Colonic mucosa (tissue), 4 donors: ENCODE data around the gene GBA2. TPM values are rescaled to one million over a fixed set of nuclear protein-coding genes. Genes with fewer than 3 reads are reported as not detected.

Experiments
- DNase-seq: peaks from one replicate; pipeline ENCODE4 v3.0.0-alpha.2; 2020
- H3K27ac ChIP-seq: fragments of 200-600 bp; one replicate; pipeline ENCODE4 v1.8.0; 2021
- H3K27me3 ChIP-seq: fragments of 200-600 bp; one replicate; pipeline ENCODE4 v1.8.0; 2021
- H3K36me3 ChIP-seq: fragments of 200-600 bp; one replicate; pipeline ENCODE4 v1.8.0; 2021
- H3K4me1 ChIP-seq: fragments of 200-600 bp; one replicate; pipeline ENCODE4 v1.8.0; 2021; ENCODE audit warnings: mild to moderate bottlenecking
- H3K4me3 ChIP-seq: fragments of 200-600 bp; one replicate; pipeline ENCODE4 v1.8.0; 2021
- H3K9ac ChIP-seq, 2 donors: one replicate each; pipeline ENCODE4 v1.7.0; 2013; ENCODE audit warnings: control low read depth in 2 of 2, low read depth in 2 of 2, low read length in 2 of 2
- H3K9me3 ChIP-seq: fragments of 200-600 bp; one replicate; pipeline ENCODE4 v1.8.0; 2021
- intact Hi-C: fragments of 100-400 bp; cut with DNase I; formaldehyde crosslinking; loops from one replicate; pipeline ENCODE4 v1.14.1; 2022
- total RNA-seq, 2 donors: library from RNA; stranded (reverse); fragmentation: NEBNext Ultra II Directional in 1 of 2; extraction: Animal tissue kit (Norgen Biotek cat#: 25700) in 1 of 2; gene quantifications; one replicate each; pipeline ENCODE4 v1.2.1, GENCODE V29; 2021
- TF ChIP-seq, protein P1 (sequence below): fragments of 200-600 bp; IDR thresholded peaks from one replicate; pipeline ENCODE4 v1.8.0; 2022; ENCODE audit warnings: antibody characterized with exemption, mild to moderate bottlenecking
- donor health status: healthy.
- donor health status: DM: no; HTN: no; CAD: no.
- donor health status: DM: no; HTN: no; CAD: no.

Gene GBA2
- total RNA-seq, 2 donors from 2014 or later, result 127 to 157 TPM

- H3K4me1 ChIP-seq, result no peaks in the 10 kb centered on the region
- TF ChIP-seq, protein P1, sequence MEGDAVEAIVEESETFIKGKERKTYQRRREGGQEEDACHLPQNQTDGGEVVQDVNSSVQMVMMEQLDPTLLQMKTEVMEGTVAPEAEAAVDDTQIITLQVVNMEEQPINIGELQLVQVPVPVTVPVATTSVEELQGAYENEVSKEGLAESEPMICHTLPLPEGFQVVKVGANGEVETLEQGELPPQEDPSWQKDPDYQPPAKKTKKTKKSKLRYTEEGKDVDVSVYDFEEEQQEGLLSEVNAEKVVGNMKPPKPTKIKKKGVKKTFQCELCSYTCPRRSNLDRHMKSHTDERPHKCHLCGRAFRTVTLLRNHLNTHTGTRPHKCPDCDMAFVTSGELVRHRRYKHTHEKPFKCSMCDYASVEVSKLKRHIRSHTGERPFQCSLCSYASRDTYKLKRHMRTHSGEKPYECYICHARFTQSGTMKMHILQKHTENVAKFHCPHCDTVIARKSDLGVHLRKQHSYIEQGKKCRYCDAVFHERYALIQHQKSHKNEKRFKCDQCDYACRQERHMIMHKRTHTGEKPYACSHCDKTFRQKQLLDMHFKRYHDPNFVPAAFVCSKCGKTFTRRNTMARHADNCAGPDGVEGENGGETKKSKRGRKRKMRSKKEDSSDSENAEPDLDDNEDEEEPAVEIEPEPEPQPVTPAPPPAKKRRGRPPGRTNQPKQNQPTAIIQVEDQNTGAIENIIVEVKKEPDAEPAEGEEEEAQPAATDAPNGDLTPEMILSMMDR, result no peak
- no peak overlapping the region for H3K27ac ChIP-seq
- peaks cover 54% of the 10 kb centered on the region for H3K36me3 ChIP-seq
- no peaks in the 10 kb centered on the region for H3K9me3 ChIP-seq
- no peak overlapping the region for H3K4me3 ChIP-seq
- no peak overlapping the region for H3K9ac ChIP-seq
- DNase-seq, result no peak
- intact Hi-C loops, result no loop called here
- no peaks in the 10 kb centered on the region for H3K27me3 ChIP-seq
Observed at GRCh38 chr9:35712762-35713400, 36.1 kb downstream of the GBA2 start.

DNA sequence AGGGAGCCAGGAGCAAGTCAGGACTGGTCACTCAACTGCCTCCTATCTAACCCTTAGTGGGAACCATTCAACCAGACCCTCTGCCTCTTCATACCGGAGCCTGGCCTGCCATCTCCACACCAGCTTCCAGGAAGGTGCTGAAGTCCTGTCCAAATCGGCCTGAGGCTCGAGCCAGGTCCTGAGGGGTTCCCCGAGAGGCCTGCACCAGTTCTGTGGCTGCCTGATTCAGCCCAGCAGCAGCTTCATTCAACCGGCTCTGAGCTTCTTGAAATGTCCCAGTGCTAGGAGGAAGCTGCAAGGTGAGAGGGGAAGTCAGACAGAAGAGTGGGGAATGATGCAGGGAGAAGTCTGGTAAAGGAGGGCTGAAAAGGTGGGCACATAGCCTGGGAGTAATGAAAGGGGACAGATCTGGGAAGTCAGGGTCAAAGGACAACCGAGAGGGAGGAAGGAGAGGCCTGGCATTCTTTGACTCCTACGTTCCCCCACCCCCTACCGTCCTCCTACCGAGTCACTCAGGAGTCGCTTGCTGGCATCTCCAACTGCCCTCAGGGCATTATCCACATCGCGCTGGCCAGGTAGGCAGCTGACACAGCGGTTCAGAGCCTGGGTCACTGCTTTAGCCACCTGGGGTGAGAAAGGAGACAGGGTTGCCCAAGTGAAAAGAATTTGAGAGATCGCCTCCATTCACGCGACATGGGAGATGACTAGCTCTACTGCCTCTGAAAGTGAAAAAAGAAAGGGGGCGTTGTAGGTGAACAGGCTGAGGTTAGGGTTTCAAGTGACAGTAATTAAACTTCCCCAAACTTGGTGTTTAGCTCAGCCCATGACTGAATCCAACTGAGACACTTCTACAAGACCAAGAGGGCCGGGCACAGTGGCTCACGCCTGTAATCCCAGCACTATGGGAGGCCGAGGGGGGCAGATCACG, 37.3 kb downstream of the GBA2 start:
- no peaks in the 10 kb centered on the region for H3K9me3 ChIP-seq
- TF ChIP-seq, protein P1, result no peak
- intact Hi-C loops, result no loop called here
- DNase-seq, result no peak
- no peak overlapping the region for H3K9ac ChIP-seq
- H3K36me3 ChIP-seq, result peaks cover 56% of the 10 kb centered on the region
- no peak overlapping the region for H3K27ac ChIP-seq
- H3K27me3 ChIP-seq, result no peaks in the 10 kb centered on the region
- no peak overlapping the region for H3K4me3 ChIP-seq
- no peaks in the 10 kb centered on the region for H3K4me1 ChIP-seq

GRCh38 chr9:35710818-35711500, 38.1 kb downstream of the GBA2 start:
- no peak overlapping the region for H3K4me3 ChIP-seq
- DNase-seq, result no peak
- no peaks in the 10 kb centered on the region for H3K9me3 ChIP-seq
- no peaks in the 10 kb centered on the region for H3K27me3 ChIP-seq
- H3K36me3 ChIP-seq, result peaks cover 64% of the 10 kb centered on the region
- intact Hi-C loops, result no loop called here
- no peak overlapping the region for H3K27ac ChIP-seq
- no peaks in the 10 kb centered on the region for H3K4me1 ChIP-seq
- TF ChIP-seq, protein P1, result no peak
- no peak overlapping the region for H3K9ac ChIP-seq

DNA sequence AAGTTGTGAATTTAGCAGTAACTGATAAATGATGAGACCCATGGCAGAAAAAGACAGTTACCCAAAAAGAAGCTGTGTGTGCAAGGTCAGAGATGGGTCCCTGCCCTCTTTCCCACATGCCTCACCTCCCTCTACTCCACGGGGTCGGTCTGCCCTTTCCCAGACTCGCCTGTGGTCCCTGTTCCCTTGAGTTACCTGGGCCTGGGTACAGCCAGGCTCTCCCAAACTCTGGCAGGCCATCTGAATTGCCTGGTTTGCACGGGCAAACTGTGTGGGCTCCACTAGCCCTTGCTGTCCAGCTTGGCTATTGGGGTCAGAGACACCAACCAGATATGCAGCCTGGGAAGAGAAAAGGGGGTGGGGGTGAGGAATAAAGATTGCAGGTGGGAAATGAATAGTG, 40.9 kb downstream of the GBA2 start:
- intact Hi-C loops, result no loop called here
- H3K27me3 ChIP-seq, result no peaks in the 10 kb centered on the region
- no peaks in the 10 kb centered on the region for H3K9me3 ChIP-seq
- TF ChIP-seq, protein P1, result no peak
- DNase-seq, result no peak
- no peak overlapping the region for H3K9ac ChIP-seq
- no peaks in the 10 kb centered on the region for H3K4me1 ChIP-seq
- no peak overlapping the region for H3K27ac ChIP-seq
- H3K36me3 ChIP-seq, result peaks cover 62% of the 10 kb centered on the region
- no peak overlapping the region for H3K4me3 ChIP-seq

DNA sequence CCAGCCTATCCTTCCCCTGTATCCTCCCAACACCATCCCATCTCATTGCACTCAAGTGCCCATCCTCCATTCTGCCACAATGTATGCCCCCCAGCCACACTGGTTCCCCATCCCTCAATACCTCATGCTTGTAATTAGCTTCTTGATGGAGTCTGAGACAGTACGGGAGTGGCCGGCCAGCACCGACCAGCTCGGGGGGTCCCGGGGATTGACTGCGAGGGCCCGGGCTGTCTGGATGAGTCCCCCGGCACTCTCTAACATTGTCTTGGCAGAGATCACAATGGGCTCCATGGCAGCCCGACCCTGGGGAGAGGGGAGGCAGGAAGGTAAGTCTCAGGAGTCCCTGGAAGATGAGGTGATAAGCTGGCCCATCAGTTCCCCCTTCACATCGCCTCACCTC, 42.1 kb downstream of the GBA2 start:
- TF ChIP-seq, protein P1, result no peak
- no peak overlapping the region for H3K9ac ChIP-seq
- intact Hi-C loops, result no loop called here
- H3K27me3 ChIP-seq, result no peaks in the 10 kb centered on the region
- H3K27ac ChIP-seq, result no peak overlapping the region
- no peak overlapping the region for H3K4me3 ChIP-seq
- H3K9me3 ChIP-seq, result no peaks in the 10 kb centered on the region
- H3K36me3 ChIP-seq, result peaks cover 65% of the 10 kb centered on the region
- H3K4me1 ChIP-seq, result no peaks in the 10 kb centered on the region
- no peak for DNase-seq
